ENCODE data around the gene ACTN1.

The ACTN1 gene

DNA sequence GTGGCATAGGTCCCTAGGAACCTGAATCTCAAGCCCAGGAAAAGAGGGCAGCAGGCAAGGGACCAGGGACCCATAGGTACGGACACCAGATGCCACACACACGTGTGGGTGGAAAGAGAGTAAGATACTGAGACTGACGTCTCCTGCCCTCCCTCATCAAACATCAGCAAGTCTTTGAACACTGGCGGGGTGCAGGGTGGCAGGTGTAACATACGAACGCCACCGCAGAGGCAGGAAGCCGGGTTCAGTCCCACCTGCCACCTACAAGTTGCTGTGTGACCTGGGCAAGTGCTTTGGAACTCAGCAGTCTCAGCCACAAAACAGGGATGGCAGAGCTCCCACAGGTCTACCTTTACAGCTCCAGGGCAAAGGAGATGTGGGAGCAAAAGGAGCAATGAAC, 11.1 kb downstream of the ACTN1 start:
- no peak for DNase-seq

GRCh38 chr14:68967459-68967940, 11.6 kb downstream of the ACTN1 start:
- DNase-seq: no peak

GRCh38 chr14:68966872-68967301, 12.2 kb downstream of the ACTN1 start:
- DNase-seq: no peak

DNA sequence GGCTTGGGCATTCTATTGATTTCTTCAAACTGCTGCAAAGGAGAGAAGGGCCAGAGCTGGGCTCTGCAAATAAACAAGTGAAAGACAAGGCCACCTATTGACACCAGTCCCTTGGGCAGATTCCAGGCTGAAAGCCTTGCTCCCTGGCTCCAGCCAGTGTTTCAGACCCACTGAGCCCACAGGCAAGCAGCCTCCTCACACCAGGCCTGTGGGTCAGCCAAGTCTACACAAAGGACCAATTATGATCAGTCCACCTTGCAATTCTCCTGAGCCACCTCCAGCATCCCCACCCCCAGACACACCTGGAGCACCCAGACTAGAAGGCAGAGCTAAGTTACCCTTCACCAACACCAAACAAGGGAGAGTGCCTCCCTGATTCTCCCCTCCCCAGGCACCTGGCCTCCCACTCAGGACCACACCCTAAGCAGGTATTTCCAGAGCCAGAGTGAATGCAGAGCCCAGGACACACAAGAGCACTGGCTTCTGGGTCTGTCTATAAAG, 13.8 kb downstream of the ACTN1 start:
- no peak for DNase-seq

DNA sequence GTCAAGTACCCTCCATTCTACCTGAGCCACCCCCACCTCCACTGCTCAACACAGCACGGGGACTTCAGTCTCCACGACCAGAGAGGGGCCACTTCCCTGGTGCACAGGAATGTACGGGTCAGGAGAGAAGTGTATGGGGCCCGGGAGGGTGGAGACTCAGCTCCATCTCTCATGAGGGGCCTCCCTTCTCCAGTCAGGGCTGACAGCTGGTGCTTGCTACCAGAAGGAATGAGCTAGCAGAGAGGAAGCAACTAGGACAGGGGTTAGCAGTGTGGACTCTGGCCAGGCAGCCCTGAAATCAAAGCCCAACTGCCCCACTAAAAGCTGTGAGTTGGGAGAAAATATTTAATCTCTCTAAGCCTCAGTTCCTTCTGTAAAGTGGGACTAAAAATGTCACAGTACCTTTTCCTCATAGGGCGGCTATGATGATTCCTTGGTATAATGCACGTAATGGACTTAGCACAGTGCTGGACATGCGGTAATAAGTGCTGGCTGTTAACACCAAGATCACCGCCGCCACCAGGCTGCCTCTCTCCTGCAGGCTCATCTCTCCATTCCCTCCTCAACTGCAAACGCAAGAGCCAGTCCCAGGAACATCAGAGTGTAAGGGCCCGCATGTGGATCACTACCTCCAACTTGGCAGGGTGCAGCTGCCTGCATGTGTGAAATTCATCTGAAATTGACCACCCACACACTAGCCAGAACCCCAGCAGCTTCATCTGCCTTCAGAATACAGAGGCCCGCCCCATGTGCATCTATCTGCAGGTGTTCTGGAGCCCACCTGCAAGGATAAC, 14.6 kb downstream of the ACTN1 start:
- DNase-seq: no peak

DNA sequence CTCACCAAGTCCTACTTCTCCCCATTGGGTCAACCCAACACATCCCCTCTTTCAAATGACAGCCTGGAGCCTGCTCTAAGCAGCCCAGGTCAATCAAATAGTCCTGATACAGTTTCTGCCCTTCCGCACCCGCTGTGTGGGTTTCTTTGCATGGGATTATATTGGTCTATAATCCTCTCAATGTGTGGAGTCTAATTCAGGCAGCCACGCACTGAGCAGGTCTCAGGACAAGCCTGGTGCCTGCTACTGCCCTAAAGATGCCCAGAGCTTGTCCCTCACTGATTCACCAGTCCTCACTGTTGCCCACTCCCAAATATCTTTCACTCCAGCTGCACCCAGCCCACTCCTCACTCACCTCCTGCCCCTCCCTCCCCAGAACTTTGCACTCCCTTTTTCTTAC, 16.4 kb downstream of the ACTN1 start:
- no peak for DNase-seq

DNA sequence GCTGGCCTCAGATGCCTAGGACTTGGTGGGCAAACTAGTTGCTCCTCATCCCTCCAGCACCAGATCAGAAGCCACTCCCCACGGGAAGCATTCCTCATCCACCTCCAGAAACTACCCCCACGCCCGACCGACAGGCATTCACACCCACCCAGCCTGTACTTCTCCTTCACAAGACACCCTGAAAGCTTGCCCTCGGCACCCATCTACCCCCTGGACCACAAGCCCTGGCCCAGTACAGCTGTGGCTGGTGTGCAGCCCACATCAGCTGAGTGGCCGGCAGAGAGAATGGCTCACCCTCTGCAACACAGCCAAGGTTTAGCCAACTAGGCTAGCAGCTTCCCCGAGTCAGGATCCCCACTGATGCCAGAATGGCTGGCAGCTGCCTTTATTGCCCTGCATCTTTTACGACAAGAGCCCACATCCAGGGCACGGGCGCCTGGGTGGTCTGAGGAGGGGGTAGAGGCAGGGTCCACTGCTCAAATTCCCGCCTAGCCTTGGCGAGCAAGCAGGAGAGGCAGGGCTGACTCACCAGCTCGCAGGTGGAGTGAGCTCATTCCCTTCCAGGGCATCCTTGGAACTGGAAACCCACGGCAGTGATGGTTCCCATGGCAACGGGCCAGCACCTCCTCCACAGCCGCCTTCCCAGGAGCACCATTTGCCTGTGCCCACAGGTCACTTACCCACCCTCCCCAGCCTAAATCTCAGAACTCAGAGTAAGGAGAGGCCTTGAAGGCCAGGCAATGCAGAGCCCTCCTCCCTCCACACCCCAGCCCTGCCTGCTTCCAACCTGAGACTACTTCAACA, 17.1 kb downstream of the ACTN1 start:
- DNase-seq: no peak

DNA sequence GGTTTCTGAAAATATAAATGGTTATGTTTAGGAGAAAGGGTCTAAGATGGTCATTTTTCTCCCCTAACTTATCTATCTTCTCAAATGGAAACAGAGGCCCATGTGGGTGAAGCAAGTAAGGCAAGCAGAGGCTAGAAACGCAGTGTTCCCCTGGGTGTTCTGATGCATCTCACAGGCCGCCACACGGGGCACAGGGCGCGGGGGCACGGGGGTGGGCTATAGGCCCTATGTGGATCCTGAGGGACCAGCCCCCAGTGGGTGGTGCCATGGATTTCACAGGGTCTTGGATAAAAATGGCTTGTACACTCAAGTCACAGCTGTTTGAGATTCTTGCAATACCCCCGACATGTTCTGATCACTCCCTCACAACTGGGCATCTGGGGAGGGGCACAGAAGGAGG, 17.7 kb downstream of the ACTN1 start:
- DNase-seq: no peak

DNA sequence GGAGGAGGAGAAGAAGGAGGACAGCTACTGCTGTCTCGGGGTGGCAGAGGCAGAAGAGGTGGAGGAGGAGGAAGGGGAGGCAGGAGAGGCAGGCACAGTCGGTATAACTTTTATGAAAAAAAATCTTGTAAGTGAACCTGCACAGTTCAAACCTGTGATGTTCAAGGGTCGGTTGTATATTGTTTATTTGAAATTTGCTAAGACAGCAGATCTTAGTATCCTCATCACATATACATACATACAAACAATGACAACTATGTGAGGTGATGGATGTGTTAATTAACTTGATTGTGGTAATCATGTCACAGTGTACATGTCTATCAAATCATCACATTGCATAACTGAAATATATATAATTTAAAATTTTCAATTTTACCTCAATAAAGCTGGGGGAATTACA, 19.0 kb downstream of the ACTN1 start:
- no peak for DNase-seq

DNA sequence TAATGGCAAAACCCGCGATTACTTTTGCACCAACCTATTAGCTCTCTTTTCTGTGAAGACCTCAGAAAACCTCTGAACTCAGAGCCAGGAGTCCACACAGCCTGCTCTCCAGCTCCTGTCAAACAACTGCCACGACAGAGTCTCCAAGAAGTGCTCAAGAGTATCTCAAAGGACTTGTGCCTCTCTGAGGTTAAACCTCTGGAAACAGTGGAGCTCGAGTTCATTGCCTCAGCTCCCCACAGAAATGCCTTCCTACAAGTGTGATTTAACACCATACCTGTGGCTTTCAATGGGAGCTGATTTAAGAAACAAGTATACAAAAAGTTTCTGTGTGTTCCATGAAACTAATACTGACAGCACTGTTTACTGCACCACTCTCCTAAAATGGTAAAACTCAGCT, 20.1 kb downstream of the ACTN1 start:
- DNase-seq: no peak

GRCh38 chr14:68958553-68958952, 20.5 kb downstream of the ACTN1 start:
- DNase-seq: no peak

DNA sequence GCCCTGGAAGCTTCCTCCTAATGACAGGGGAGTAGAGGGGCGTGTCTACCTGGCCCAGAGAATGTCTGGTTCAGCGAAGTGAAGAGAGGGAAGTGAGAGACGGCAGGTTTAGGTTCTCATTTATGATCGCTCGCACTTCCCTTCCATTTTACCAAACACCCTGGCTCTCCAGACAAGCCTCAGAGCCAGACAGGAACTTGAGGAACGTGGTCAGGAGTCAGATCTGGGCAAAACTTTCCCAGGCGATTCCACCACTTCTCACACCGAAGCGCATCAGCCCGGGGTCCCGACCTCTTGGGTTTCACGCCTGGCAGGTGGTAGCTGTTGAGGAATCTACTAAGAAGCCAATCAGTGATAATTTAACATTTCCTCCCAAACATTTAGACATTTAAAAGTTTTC, 21.3 kb downstream of the ACTN1 start:
- no peak for DNase-seq

- no peak for DNase-seq
These were observed 22.4 kb downstream of the ACTN1 start for GRCh38 chr14:68956724-68957123.

GRCh38 chr14:68955851-68956179, 23.3 kb downstream of the ACTN1 start:
- DNase-seq: no peak

DNA sequence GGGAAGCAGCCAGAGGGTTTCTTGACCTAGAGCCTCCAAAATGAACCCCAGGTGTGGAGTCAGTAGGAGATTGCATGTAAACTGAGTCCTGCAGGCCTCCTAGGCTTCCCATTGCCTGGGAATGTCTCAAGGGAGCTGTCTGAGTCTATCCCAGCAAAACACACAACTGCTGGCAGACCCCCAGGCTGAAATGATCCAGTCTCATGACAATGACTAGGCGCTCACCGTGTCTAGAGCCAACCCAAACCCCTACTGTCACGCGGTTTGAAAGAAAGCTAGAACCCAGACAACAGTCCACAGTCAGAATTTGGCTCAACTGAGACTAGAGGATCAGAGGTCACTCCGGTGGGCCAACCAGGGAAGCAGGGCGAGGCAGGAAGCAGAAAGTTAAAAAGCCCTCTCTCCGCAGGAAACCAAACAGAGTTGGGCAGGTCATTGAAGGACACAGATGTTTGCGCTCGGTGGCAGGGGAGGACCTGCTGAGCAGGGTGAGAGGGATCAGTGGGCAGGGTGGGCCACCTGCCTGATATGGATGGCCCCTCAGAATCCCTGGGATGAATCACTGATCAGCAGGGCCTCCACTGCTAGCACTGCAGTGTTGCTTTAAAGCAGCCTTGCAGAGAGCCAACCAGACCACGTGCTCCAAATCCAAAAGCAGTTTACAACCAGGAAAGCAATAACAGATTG, 23.8 kb downstream of the ACTN1 start:
- no peak for DNase-seq

- DNase-seq: no peak
These were observed 25.9 kb downstream of the ACTN1 start for GRCh38 chr14:68953196-68953555.

- no peak for DNase-seq
These were observed 26.4 kb downstream of the ACTN1 start for GRCh38 chr14:68952531-68953195.

DNA sequence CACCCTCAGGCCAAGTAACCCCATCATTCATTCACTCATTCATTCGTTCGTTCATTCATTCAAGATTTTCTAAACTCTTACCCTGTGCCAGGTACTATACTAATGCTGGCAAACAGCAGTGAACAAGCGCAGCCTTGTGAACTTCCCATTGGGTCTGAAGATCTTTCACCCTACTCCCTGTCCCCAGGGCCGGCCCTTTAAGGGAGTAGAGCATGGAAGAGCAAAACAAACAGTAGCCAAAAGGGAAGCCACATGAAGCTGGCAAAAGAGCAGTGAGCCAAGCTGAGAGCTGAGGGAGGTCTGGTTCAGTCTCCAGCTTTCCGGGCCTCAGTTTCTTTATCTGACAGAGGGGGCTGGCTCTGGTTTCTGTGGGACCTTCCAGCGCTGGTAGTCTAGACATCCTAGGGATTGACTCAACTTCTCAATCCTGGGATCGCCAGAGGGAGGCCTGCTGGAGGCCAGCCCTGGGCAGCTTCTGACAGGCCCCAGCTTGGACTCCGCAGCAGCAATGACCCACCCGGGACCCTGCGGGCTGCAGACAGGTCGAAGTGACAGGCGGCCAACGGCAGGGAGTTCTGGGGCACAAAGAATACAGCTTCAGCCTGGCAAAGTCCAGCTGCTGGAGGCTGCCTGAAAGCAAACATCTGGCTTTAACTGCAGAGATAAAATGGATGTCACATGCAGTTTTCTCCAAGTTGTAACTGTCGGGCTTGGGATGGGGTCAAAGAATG, 27.1 kb downstream of the ACTN1 start:
- no peak for DNase-seq

- DNase-seq: no peak
These were observed 27.9 kb downstream of the ACTN1 start for GRCh38 chr14:68951035-68951797.

- no peak for DNase-seq
These were observed 29.0 kb downstream of the ACTN1 start for GRCh38 chr14:68950111-68950510.

DNA sequence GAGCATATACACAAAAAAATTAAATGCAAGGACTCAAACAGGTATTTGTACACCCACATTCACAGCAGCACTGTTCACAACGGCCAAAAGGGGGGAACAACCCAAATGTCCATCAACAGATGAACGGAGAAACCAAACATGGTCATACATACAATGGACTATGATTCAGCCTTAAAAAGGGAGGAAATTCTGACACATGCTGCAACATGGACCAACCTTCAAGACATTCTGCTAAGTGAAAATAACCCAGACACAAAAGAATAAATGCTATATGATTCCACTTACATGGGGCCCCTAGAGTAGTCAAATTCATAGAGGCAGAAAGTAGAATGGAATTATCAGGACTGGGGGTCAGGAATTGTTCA, 29.5 kb downstream of the ACTN1 start:
- no peak for DNase-seq

All from NCI-H526 treated with DMSO at 0.1 percent for 48 hours (cell line).